Caco-2 (cell line): ENCODE data around the gene ESPN. TPM values are rescaled to one million over a fixed set of nuclear protein-coding genes. Genes with fewer than 3 reads are reported as not detected.

Experiments used
- BruUV-seq: library from RNA; stranded (reverse); fragments of 400-500 nt; replicated peaks from 2 replicates; lab custom pipeline; 2021; lab: Mats Ljungman, UMichigan
- CTCF ChIA-PET: fragments of 300-600 bp; sonication (Branson Sonifier 250); formaldehyde crosslinking; loops from one replicate; lab custom pipeline; 2022; ENCODE audit warnings: antibody characterized with exemption; lab: Charles Lee
- POLR2A ChIA-PET: fragments of 300-600 bp; sonication (Branson Sonifier 250); formaldehyde crosslinking; loops from one replicate; lab custom pipeline; 2022; ENCODE audit warnings: antibody characterized with exemption; lab: Charles Lee
- DNase-seq, 2 experiments: peaks; one replicate each; pipeline versions ENCODE4 v3.0.0 to v3.0.0-alpha.2; 2020 to 2022
- H3K27me3 ChIP-seq: replicated peaks from 2 replicates; pipeline ENCODE4 v1.6.0; 2011; ENCODE audit warnings: low read length; ENCODE audit not compliant: control insufficient read depth, insufficient read depth
- H3K36me3 ChIP-seq: 2 replicates; pipeline ENCODE4 v1.5.1; 2011; ENCODE audit warnings: low read length; ENCODE audit not compliant: control insufficient read depth, insufficient read depth
- H3K4me1 ChIP-seq: fragments of 250-450 bp; sonication (Bioruptor Pico); 2 replicates; pipeline ENCODE4 v1.5.1; 2020; ENCODE audit warnings: mild to moderate bottlenecking
- H3K4me3 ChIP-seq: 2 replicates; pipeline ENCODE4 v1.5.1; 2011; ENCODE audit warnings: low read depth, mild to moderate bottlenecking, control low read depth, low read length
- H3K9me3 ChIP-seq: fragments of 250-450 bp; sonication (Bioruptor Pico); 2 replicates; pipeline ENCODE4 v1.5.1; 2020; ENCODE audit warnings: mild to moderate bottlenecking, moderate library complexity
- H3K27ac Mint-ChIP-seq: one replicate; pipeline ENCODE4 v1.8.0; 2022; ENCODE audit warnings: mixed read lengths; ENCODE audit not compliant: unreplicated experiment
- H3K27me3 Mint-ChIP-seq: one replicate; pipeline ENCODE4 v1.8.0; 2022; ENCODE audit warnings: mixed read lengths; ENCODE audit not compliant: insufficient read depth, unreplicated experiment
- H3K36me3 Mint-ChIP-seq: one replicate; pipeline ENCODE4 v1.8.0; 2022; ENCODE audit warnings: mild to moderate bottlenecking, mixed read lengths; ENCODE audit not compliant: insufficient read depth, unreplicated experiment
- H3K4me1 Mint-ChIP-seq: one replicate; pipeline ENCODE4 v1.8.0; 2022; ENCODE audit warnings: low read depth, mixed read lengths; ENCODE audit not compliant: unreplicated experiment
- H3K4me3 Mint-ChIP-seq: one replicate; pipeline ENCODE4 v1.8.0; 2022; ENCODE audit warnings: mild to moderate bottlenecking, moderate library complexity, mixed read lengths; ENCODE audit not compliant: unreplicated experiment
- H3K9me3 Mint-ChIP-seq: one replicate; pipeline ENCODE4 v1.8.0; 2022; ENCODE audit warnings: mixed read lengths; ENCODE audit not compliant: unreplicated experiment
- intact Hi-C: fragments of 100-400 bp; cut with micrococcal nuclease; formaldehyde crosslinking; loops from one replicate; pipeline ENCODE4 v1.10.0; 2022; ENCODE audit not compliant: unreplicated experiment
- total RNA-seq: library from RNA; stranded (reverse); gene quantifications from 2 replicates; pipeline ENCODE4 v1.2.3, GENCODE V29; 2022
- TF ChIP-seq, protein P1 (sequence below), 2 experiments: fragments of 200-600 bp in 1 of 2; IDR thresholded peaks; 1 replicate in 1 of 2; 2 replicates in 1 of 2; pipeline versions ENCODE4 v1.5.1 to v1.8.0; 2011 to 2022; ENCODE audit warnings: antibody characterized with exemption in 1 of 2, control low read depth in 1 of 2, inconsistent platforms in 1 of 2, low read depth in 1 of 2, low read length in 1 of 2, mild to moderate bottlenecking in 1 of 2, moderate library complexity in 1 of 2; ENCODE audit not compliant: insufficient read depth in 1 of 2, severe bottlenecking in 1 of 2, unreplicated experiment in 1 of 2

ESPN gene
- total RNA-seq, 1 experiment from 2014 or later, result 16.3 TPM

DNA sequence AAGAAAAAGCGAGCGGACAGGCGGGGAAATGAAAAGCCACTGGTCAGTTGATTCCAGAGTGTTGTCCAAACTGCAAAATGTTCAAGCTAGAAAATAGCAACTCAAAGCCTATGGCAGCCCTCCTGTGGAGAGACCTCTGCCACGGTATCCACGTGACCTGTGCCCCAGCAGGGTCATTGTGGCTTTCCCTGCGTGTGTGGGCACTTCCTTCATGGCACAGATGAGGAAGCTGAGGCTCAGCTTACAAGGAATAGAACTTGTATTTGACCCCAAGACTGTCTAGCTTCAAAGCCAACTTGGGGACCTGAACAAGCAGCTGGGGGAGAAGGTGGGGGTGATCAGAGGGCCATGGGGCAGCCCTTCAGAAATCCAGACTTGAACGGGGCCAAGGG, 82.5 kb downstream of the ESPN start:
- H3K27ac Mint-ChIP-seq, result no peak overlapping the region
- intact Hi-C loops, result no loop called here
- TF ChIP-seq, protein P1, sequence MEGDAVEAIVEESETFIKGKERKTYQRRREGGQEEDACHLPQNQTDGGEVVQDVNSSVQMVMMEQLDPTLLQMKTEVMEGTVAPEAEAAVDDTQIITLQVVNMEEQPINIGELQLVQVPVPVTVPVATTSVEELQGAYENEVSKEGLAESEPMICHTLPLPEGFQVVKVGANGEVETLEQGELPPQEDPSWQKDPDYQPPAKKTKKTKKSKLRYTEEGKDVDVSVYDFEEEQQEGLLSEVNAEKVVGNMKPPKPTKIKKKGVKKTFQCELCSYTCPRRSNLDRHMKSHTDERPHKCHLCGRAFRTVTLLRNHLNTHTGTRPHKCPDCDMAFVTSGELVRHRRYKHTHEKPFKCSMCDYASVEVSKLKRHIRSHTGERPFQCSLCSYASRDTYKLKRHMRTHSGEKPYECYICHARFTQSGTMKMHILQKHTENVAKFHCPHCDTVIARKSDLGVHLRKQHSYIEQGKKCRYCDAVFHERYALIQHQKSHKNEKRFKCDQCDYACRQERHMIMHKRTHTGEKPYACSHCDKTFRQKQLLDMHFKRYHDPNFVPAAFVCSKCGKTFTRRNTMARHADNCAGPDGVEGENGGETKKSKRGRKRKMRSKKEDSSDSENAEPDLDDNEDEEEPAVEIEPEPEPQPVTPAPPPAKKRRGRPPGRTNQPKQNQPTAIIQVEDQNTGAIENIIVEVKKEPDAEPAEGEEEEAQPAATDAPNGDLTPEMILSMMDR (IDR thresholded peaks at IDR 0.05; ENCODE audit: insufficient read depth in 1 of 2, low read depth in 1 of 2, low read length in 1 of 2, severe bottlenecking in 1 of 2, unreplicated experiment in 1 of 2), result no peak
- no peak for DNase-seq
- H3K4me1 ChIP-seq, result no peaks in the 10 kb centered on the region
- no peaks in the 10 kb centered on the region for H3K4me1 Mint-ChIP-seq
- no TSS peak for BruUV-seq
- H3K4me3 Mint-ChIP-seq, result no peak overlapping the region
- H3K4me3 ChIP-seq, result no peak overlapping the region
- H3K9me3 ChIP-seq, result no peaks in the 10 kb centered on the region
- H3K36me3 ChIP-seq, result no peaks in the 10 kb centered on the region
- ChIA-PET POLR2A (no interaction called here), CTCF (no interaction called here)
- H3K36me3 Mint-ChIP-seq, result no peaks in the 10 kb centered on the region
- H3K9me3 Mint-ChIP-seq, result no peaks in the 10 kb centered on the region
- no peaks in the 10 kb centered on the region for H3K27me3 ChIP-seq
- no peaks in the 10 kb centered on the region for H3K27me3 Mint-ChIP-seq

DNA sequence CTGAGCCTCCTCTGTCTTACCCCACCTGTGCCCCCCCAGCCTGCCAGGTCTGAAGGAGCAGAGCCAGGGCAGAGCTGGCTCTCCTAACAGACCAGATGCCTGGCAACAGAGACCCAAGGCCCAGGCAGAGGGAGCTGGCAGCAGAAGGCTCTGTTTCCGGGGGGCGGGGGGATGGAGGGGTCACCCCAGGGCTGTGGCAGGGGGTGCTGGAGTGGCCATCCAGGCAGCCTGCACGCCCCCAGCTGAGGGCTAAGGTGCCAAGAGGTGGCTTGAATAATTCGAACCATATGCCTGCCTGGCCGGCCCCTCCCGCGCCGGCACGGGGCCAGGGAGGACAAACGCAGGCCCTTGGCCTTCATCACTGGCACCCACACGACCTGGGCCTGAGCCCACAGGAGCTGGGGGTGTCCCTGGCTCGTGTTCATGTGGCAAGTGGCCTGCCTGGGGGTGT, 82.9 kb downstream of the ESPN start:
- H3K4me1 ChIP-seq, result no peaks in the 10 kb centered on the region
- no peaks in the 10 kb centered on the region for H3K36me3 Mint-ChIP-seq
- ChIA-PET CTCF (no interaction called here), POLR2A (no interaction called here)
- H3K27ac Mint-ChIP-seq, result no peak overlapping the region
- no peak for DNase-seq
- no peaks in the 10 kb centered on the region for H3K9me3 Mint-ChIP-seq
- no peaks in the 10 kb centered on the region for H3K27me3 ChIP-seq
- H3K36me3 ChIP-seq, result no peaks in the 10 kb centered on the region
- no peak overlapping the region for H3K4me3 ChIP-seq
- no peaks in the 10 kb centered on the region for H3K9me3 ChIP-seq
- H3K4me3 Mint-ChIP-seq, result no peak overlapping the region
- TF ChIP-seq, protein P1 (IDR thresholded peaks at IDR 0.05; ENCODE audit: insufficient read depth in 1 of 2, low read depth in 1 of 2, low read length in 1 of 2, severe bottlenecking in 1 of 2, unreplicated experiment in 1 of 2), result no peak
- intact Hi-C loops, result no loop called here
- H3K27me3 Mint-ChIP-seq, result no peaks in the 10 kb centered on the region
- BruUV-seq, result no TSS peak
- H3K4me1 Mint-ChIP-seq, result no peaks in the 10 kb centered on the region

DNA sequence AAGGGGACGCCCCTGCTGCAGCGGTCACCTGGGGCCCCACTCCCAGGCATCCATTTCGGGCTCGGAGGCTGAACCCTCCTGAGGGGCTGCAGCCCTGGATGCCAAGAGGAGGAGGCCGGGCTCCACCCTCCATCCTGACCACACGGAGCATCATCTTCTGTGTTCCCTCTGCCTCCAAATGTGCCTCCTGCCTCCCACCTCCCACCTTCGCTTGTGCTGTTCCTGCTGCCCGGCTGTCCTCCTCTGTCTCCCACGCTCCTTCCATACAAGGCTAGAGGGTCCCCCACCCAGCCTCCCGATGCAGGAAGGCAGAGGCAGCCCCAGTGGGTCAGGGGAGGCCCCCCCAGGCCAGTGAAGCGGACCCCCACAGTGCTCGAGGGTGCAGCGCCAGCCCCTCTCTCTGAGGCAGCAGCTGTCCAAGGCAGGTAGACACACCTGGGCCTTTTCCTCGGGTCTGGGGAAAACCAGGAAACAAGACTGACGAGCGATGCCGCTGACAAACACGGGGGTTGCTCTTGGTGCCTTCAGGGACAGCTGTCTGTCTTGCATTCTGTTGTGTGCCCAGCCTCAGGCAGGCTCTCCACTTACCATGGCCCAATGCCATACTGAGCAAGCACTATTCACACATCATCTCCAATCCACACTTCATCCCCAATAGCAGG, 83.7 kb downstream of the ESPN start:
- H3K4me3 ChIP-seq, result no peak overlapping the region
- no peak for DNase-seq
- no peaks in the 10 kb centered on the region for H3K36me3 ChIP-seq
- intact Hi-C loops, result no loop called here
- TF ChIP-seq, protein P1 (IDR thresholded peaks at IDR 0.05; ENCODE audit: insufficient read depth in 1 of 2, low read depth in 1 of 2, low read length in 1 of 2, severe bottlenecking in 1 of 2, unreplicated experiment in 1 of 2), result no peak
- H3K4me3 Mint-ChIP-seq, result no peak overlapping the region
- no peaks in the 10 kb centered on the region for H3K27me3 Mint-ChIP-seq
- BruUV-seq, result no TSS peak
- POLR2A ChIA-PET, result no interaction called here
- no peaks in the 10 kb centered on the region for H3K27me3 ChIP-seq
- H3K4me1 Mint-ChIP-seq, result no peaks in the 10 kb centered on the region
- H3K9me3 ChIP-seq, result no peaks in the 10 kb centered on the region
- no peaks in the 10 kb centered on the region for H3K9me3 Mint-ChIP-seq
- H3K27ac Mint-ChIP-seq, result no peak overlapping the region
- H3K4me1 ChIP-seq, result no peaks in the 10 kb centered on the region; the same call in 1 of the 2 replicates
- CTCF ChIA-PET, result no interaction called here
- no peaks in the 10 kb centered on the region for H3K36me3 Mint-ChIP-seq
